Mucosa of rectum (tissue), 2 donors: ENCODE results near the gene MRPS6.

Experiments
- H3K27ac ChIP-seq, 2 donors: one replicate each; pipeline ENCODE4 v1.7.0; 2013; ENCODE audit warnings: inconsistent platforms in 2 of 2, low read depth in 2 of 2, low read length in 2 of 2
- H3K27me3 ChIP-seq, 2 donors: one replicate each; pipeline ENCODE4 v1.7.0; 2013; ENCODE audit warnings: low read length in 2 of 2; ENCODE audit not compliant: control insufficient read depth in 2 of 2, insufficient read depth in 2 of 2
- H3K36me3 ChIP-seq, 2 donors: one replicate each; pipeline ENCODE4 v1.7.0; 2013; ENCODE audit warnings: low read length in 2 of 2; ENCODE audit not compliant: control insufficient read depth in 2 of 2, insufficient read depth in 2 of 2
- H3K4me1 ChIP-seq, 2 donors: one replicate each; pipeline ENCODE4 v1.7.0; 2013; ENCODE audit warnings: low read length in 2 of 2, mild to moderate bottlenecking in 1 of 2; ENCODE audit not compliant: control insufficient read depth in 2 of 2, insufficient read depth in 2 of 2
- H3K4me3 ChIP-seq, 2 donors: one replicate each; pipeline ENCODE4 v1.7.0; 2013; ENCODE audit warnings: low read length in 2 of 2
- H3K9ac ChIP-seq, 2 donors: one replicate each; pipeline ENCODE4 v1.7.0; 2013; ENCODE audit warnings: low read length in 2 of 2, low read depth in 1 of 2, mild to moderate bottlenecking in 1 of 2
- H3K9me3 ChIP-seq, 2 donors: one replicate each; pipeline ENCODE4 v1.7.0; 2013; ENCODE audit warnings: low read length in 2 of 2; ENCODE audit not compliant: control insufficient read depth in 2 of 2
- donor health status: healthy.
- donor health status: Normal muscosa, but diverticular disease.

Gene MRPS6

DNA sequence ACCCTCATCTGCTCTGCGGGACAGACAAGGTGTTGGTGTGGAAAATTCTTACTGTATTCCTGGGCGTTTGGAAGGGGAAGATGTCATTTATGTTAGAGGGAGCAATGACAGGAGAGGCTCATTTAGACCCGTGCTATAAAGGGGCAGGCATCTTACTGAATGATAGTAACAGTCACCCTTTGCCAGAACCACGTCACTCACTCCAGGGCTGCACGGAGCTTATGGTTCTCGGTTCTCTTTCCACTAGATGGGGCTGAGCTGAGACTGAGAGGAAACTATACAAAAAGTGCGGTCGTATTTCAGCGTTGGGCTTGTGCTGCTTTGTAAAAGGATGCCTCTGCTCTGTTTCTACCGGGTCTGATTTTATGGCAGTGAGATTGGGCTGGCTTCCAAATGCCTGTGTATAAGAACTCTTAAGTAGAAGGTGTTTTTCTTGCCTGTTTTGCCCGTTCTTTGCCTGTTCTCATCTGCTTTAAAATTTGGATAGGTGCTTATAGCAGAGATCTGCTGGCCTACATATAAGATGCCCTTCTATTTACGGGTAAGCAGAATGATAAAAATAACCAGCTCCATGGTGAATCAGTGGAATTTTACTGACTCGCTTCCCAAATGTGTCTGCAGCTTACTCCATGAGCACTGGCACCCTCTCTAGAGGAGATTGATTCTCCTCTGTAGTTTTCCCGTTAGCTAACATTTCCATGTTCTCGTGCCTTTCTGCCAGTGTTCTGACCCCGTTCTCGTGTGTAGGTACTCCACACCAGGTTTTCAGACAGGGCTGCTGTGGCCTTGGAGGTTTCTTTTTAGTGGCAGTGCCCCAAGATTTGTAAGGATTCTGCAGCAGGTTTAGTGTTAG is 55.9 kb downstream of the MRPS6 start:
- no peaks in the 10 kb centered on the region for H3K9me3 ChIP-seq
- peaks cover 10 to 11% of the 10 kb centered on the region in 2 donors for H3K4me1 ChIP-seq
- H3K36me3 ChIP-seq: peaks cover 7 to 12% of the 10 kb centered on the region in 2 donors
- H3K9ac ChIP-seq: no peak overlapping the region
- H3K27ac ChIP-seq: peak overlapping the region in 1 of 2 donors; percentile 44
- no peaks in the 10 kb centered on the region for H3K27me3 ChIP-seq
- peak overlapping the region in 1 of 2 donors; percentile 14 for H3K4me3 ChIP-seq

GRCh38 chr21:34129901-34130715 is 56.7 kb downstream of the MRPS6 start:
- Histone ChIP-seq H3K4me3 (no peak overlapping the region), H3K9ac (no peak overlapping the region), H3K9me3 (no peaks in the 10 kb centered on the region), H3K36me3 (peaks cover 7 to 12% of the 10 kb centered on the region in 2 donors), H3K4me1 (peaks cover 10 to 11% of the 10 kb centered on the region in 2 donors), H3K27ac (peak overlapping the region in 1 of 2 donors; percentile 44), H3K27me3 (no peaks in the 10 kb centered on the region)

DNA sequence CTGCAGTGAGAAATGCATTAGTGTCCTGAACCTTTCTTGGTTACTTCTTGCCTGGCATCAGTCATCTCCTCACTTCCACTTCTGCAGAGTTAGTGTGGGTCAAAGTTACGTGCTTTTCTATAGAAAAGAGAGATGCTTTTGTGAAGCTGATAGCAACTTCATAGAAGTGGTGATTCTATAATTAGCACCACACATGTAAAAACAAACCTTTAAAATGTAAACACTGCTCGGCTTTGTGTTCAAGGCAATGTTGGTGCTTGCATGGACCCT is 57.3 kb downstream of the MRPS6 start:
- Histone ChIP-seq H3K9ac (no peak overlapping the region), H3K9me3 (no peaks in the 10 kb centered on the region), H3K27me3 (no peaks in the 10 kb centered on the region), H3K4me3 (no peak overlapping the region), H3K27ac (no peak overlapping the region), H3K36me3 (peaks cover 11 to 14% of the 10 kb centered on the region in 2 donors), H3K4me1 (peaks cover 10 to 11% of the 10 kb centered on the region in 2 donors)

DNA sequence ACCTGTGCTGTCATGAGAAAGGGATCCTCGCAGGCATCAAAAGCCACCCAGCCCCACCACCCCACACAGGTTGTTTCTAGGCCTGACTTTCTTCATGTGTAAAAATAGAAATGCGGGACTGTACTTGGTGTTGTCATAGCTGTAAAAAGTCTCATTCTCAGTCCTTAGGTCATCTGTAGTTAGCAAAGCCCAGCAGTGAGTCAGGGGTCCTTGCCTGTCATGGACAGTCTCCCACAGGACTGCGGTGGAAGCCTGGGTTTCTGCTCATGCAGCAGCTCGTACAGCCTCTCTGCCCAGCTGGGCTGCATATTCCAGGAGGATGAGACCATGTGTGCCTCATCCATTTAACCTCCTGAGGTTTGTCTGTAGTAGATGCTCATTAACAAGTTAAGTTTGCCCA is 58.2 kb downstream of the MRPS6 start:
- Histone ChIP-seq H3K4me3 (no peak overlapping the region), H3K9me3 (no peaks in the 10 kb centered on the region), H3K27me3 (no peaks in the 10 kb centered on the region), H3K36me3 (peaks cover 7 to 11% of the 10 kb centered on the region in 2 donors), H3K27ac (no peak overlapping the region), H3K4me1 (peaks cover 8 to 11% of the 10 kb centered on the region in 2 donors), H3K9ac (no peak overlapping the region)

DNA sequence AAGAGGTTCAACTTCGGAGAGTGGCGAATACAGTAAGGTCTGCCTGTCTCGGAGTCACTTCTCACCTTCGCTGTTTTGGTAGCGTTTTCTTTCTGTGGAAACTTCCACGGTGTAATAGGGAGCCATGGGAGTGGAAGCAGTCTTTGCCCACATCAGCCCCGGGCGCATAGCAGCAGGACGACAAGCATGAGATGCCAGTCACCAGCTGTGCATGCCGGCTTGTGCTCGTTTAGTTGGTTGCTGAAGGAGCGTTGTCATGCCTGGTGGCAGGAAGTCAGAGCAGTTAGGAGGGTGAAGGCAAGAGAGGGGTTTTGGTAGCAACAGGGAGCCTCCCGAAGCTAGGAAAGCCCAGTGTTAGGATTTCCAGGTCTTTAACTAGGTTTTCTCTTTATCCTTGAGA is 58.8 kb downstream of the MRPS6 start:
- H3K9ac ChIP-seq: no peak overlapping the region
- peaks cover 7 to 10% of the 10 kb centered on the region in 2 donors for H3K36me3 ChIP-seq
- H3K4me3 ChIP-seq: no peak overlapping the region
- peaks cover 8 to 11% of the 10 kb centered on the region in 2 donors for H3K4me1 ChIP-seq
- H3K27ac ChIP-seq: no peak overlapping the region
- H3K9me3 ChIP-seq: no peaks in the 10 kb centered on the region
- H3K27me3 ChIP-seq: no peaks in the 10 kb centered on the region

- H3K27me3 ChIP-seq: no peaks in the 10 kb centered on the region
- H3K9me3 ChIP-seq: no peaks in the 10 kb centered on the region
- H3K4me1 ChIP-seq: peaks cover 8 to 11% of the 10 kb centered on the region in 2 donors
- H3K27ac ChIP-seq: no peak overlapping the region
- H3K36me3 ChIP-seq: peaks cover 7 to 10% of the 10 kb centered on the region in 2 donors
- H3K4me3 ChIP-seq: no peak overlapping the region
- H3K9ac ChIP-seq: no peak overlapping the region
These were observed 59.5 kb downstream of the MRPS6 start for GRCh38 chr21:34132926-34133325.

DNA sequence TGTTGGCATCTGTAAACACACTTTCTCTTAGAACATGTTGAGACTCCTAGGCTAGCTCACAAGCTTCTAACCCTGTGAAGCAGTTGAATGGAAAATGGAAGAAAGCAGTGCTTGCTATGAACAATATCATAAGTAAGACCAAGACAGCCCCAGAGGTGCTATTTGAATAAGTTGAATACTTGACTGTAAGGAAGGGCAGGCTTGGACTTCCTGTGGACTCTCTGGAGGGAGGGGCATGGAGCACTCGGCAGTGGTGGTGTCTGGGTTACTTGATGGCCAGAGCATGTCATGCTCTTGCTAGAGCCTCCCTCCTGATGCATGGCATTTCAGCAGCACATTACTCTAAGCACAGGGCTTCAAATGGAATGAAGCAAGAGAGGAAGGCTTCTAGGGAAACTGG is 60.0 kb downstream of the MRPS6 start:
- Histone ChIP-seq H3K27me3 (no peaks in the 10 kb centered on the region), H3K4me1 (peaks cover 8 to 11% of the 10 kb centered on the region in 2 donors), H3K27ac (no peak overlapping the region)

GRCh38 chr21:34133802-34134201 is 60.4 kb downstream of the MRPS6 start:
- no peaks in the 10 kb centered on the region for H3K9me3 ChIP-seq
- H3K36me3 ChIP-seq: peaks cover 7 to 10% of the 10 kb centered on the region in 2 donors
- peaks cover 7 to 9% of the 10 kb centered on the region in 2 donors for H3K4me1 ChIP-seq
- no peak overlapping the region for H3K4me3 ChIP-seq
- no peaks in the 10 kb centered on the region for H3K27me3 ChIP-seq
- H3K9ac ChIP-seq: no peak overlapping the region
- H3K27ac ChIP-seq: no peak overlapping the region

More for the DNA sequence above, 60.0 kb downstream of the MRPS6 start:
- Histone ChIP-seq H3K9me3 (no peaks in the 10 kb centered on the region), H3K4me3 (no peak overlapping the region), H3K36me3 (peaks cover 7 to 10% of the 10 kb centered on the region in 2 donors), H3K9ac (no peak overlapping the region)

- no peak overlapping the region for H3K9ac ChIP-seq
- H3K27me3 ChIP-seq: no peaks in the 10 kb centered on the region
- H3K9me3 ChIP-seq: no peaks in the 10 kb centered on the region
- peaks cover 0 to 4% of the 10 kb centered on the region in 2 donors for H3K4me1 ChIP-seq
- H3K4me3 ChIP-seq: no peak overlapping the region
- H3K27ac ChIP-seq: no peak overlapping the region
- peaks cover 7 to 10% of the 10 kb centered on the region in 2 donors for H3K36me3 ChIP-seq
These were observed 62.0 kb downstream of the MRPS6 start for GRCh38 chr21:34135330-34135729.

- no peak overlapping the region for H3K27ac ChIP-seq
- peaks cover 14 to 20% of the 10 kb centered on the region in 2 donors for H3K36me3 ChIP-seq
- no peaks in the 10 kb centered on the region for H3K9me3 ChIP-seq
- H3K4me1 ChIP-seq: no peaks in the 10 kb centered on the region
- no peak overlapping the region for H3K4me3 ChIP-seq
- no peak overlapping the region for H3K9ac ChIP-seq
- H3K27me3 ChIP-seq: no peaks in the 10 kb centered on the region
These were observed 68.0 kb downstream of the MRPS6 start for GRCh38 chr21:34141373-34141772.
